Middle frontal gyrus (tissue), 1 donor: ENCODE data around the gene S100A13.

ENCODE experiments used
- DNase-seq: peaks from one replicate; pipeline ENCODE4 v3.0.0-alpha.2; 2015; ENCODE audit warnings: low spot score; ENCODE audit errors: extremely low spot score

S100A13 gene

DNA sequence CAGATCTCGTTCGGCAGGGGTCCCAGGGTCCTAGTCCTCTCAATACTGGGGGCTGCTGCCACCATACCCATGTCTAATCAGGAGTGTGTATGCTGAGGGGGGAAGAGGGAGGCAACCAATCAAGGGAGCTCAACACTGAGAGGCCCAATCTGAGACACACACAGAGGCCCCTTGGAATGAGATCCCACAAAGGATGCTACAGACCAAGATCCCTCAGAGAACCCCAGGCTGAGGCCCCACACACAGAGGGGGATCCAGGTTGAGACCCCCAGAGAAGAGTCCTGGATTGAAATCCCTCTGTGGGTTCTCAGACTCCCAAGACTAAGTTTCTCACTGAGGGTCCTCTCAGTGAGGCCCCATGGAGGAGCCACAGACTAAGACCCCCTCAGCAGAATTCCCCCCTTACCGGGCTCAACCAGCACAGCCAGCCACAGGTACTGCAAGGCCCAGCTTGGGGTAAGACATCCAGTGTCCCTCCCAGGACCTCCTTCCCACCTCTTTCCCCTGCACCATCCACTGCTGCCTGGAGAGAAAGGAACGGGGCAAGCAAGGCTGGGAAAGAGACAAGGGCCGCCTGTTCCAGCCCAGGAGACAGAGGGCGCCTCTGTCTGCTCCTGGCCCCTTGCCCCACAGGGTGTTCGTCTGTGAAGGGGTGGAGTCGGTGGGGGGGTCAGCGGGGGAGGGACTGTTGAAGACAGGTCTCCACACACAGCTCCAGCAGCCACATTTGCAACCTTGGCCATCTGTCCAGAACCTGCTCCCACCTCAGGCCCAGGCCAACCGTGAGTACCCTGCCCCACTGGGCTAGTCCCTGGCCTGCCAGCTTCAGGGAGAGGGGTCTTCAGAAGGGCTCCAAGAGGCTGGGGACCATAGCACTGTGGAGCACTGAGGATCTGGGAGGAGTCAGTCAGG, 666 bp upstream of the S100A13 start, which contains the start of gene S100A1:
Gene S100A1 (plus strand): TSS at position 720 of the 912 bp plus-strand sequence. CDS start 2,088 bp downstream, outside the sequence.
- no peak for DNase-seq

DNA sequence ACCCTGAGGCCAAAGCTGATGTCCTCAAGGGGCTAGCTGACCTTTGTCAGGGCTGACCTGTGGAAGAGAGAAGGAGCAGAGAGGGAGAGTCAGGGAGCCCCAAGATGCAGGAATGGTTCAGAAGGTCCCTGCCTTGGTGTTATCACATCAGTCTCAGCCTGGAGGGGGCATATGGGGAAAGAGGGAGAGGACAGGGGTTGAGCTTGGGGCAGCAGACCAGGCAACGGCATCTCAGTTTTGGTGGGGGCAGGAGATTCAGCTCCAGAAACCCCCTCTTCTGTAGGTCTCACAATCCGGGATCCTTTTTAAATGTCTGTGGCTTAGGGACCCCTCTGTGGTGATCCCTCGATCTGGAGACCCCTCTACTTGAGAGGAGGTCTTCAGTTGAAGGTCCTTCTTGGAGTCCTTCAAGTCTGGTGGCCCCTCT, 815 bp downstream of the S100A13 start:
- DNase-seq = no peak

DNA sequence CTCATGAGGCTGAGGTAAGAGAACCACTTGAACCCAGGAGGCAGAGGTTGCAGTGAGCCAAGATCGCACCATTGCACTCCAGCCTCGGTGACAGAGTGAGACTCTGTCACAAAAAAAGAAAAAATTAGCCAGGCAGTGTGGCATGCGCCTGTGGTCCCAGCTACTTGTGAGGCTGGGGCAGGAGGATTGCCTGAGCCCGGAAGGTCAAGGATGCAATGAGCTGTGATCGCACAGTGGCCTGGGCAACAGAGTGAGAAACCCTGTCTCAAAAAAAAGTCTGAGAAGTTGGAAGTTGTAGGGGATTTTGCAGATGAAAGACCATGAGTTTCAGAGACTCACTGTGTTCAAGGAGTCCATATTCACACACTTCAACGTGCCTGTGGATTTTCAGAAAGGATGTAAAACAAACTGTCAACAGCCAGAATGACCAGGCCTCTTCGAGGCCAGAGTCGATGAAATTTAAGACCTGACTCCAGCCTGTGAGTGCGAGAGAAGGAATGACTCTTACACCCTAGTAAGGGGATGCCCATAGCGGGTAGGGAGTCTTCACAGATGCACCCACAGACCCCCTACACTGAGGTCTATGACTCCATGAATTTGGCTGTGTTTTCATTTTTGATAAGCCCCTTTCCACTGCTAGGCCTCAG, 2.2 kb downstream of the S100A13 start:
- no peak for DNase-seq

DNA sequence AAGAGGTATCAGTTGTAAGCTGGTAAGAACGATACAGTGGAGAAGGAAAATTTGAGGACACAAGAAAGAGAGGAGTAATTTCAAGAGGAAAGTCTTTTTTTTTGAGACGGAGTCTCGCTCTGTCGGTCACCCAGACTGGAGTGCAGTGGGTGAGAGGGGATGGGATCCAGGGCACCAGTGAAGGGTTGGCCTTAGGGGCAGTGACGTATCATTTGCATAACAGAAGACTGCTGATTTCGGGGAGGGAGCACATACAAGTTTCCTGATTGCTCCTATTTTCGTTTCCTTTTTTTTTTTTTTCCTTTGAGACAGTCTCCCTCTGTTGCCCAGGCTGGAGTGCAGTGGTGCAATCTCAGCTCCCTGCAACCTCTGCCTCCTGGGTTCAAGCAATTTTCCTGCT, 4.2 kb downstream of the S100A13 start:
- no peak for DNase-seq

DNA sequence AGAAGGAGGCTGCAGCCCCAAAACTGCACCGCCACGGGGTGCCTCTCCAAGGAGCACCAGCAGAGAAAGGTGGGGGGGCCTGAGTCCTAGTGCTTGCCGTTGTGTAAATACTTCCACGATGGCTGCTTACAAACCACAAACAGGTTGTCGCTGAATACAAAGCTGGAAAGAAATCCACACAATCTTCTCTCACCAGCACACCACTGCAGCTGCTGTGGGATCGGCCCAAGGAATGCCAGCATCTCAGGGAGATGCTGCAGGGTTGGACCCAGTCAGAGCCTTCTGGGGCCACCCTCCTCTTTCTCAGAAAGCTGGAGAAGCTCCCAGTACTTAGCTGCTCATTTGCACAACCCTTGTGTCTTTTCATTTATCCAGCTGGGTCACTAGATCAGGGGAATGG, 8.1 kb downstream of the S100A13 start:
- no peak for DNase-seq

DNA sequence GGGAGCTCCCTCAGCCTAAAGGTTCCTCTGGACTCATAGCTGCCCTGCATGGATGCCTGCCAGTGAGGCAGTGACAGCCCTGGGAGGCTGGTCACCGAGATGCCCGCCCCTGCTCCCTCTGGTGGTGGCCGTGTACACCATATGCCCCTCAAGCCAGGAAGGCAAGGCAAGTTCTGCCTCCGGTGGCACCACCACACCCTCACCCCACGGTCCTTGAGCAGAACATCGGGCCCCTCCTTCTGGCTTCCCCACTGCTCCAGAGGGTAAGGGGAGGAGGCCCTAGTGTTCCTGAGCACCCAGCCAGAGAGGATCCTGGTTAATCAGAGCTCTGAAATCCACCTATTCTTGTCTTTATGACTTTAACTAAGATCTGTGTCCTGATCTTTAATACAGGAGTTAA, 9.6 kb downstream of the S100A13 start:
- DNase-seq = no peak

DNA sequence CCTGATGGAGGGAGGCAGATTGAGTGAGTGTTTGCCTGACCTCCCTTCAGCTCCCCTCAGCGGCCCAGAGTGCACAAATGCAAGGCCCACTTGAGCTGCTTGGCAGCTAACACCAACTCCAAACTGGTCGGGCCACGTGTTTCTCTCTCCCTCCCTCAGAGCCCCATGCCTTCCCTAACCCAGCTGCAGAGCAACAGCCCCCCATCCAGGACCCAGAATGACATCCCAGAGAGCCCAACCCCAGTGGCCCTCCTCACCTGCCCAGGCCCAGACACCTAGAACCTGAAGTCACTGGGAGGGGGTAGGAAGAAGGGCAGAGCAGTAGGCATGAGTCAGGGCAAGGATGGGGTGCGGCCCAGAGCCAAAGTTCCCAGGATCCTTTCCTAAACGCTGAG, 10.4 kb downstream of the S100A13 start:
- DNase-seq = no peak

DNA sequence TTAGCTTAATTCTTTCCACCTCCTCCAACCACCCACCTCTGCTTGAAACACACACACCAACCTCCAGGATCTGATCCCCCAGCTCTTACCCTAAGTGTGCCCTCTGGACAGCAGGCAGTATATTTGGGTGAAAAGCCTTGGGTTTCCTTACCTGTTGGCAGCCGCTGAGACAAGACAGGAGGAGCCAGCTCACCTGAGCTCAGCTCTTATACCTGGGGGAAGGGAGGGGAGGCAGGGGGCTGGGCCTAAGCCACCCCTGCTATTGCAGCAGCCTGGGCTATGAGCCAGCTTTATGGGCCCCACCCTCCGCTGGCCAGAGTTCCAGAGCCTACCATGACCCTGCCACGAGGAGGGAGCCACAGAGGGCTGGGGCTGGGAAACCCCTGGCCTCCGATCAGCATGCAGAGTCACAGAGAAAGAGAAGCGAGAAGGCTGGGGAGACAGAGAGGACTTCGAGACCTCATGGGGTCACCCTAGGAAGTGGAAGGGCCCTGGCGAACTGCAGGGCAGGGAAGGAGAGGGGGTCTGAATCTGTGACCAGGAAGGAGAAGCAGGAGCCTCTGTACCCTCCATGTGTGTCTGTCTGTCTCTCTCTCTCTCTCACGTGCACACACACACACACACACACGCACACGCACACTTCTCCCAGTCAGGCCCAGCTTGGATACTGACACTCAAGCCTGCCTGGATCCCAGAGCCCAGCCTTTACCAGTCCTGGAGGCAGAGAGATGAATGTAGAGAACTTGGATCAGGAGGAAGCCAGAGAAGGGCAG, 11.0 kb downstream of the S100A13 start, which contains the start of gene S100A14:
Gene S100A14 (minus strand): TSS at position 182 of the 773 bp plus-strand sequence. CDS start 467 bp downstream, outside the sequence.
- no peak for DNase-seq

DNA sequence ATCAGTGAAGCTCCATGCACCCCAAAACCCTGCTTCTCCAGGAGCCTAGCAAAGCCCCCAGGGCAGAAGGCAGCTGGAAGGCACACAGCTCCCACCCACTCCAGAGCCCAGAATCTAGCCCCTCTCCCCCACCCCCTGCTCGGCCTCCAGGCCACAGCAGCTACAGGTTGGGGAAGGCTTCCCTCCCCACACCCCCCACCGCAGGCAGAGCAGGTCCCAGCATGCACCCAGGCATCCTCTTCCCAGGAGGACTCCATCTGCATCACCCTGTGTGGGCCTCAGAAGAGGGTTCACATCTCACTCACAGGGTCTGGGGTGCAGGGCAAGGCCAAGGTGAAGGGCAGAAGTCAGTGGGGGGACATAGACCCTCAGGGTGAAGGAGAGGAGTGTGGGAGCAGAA, 11.9 kb downstream of the S100A13 start:
- DNase-seq = no peak

DNA sequence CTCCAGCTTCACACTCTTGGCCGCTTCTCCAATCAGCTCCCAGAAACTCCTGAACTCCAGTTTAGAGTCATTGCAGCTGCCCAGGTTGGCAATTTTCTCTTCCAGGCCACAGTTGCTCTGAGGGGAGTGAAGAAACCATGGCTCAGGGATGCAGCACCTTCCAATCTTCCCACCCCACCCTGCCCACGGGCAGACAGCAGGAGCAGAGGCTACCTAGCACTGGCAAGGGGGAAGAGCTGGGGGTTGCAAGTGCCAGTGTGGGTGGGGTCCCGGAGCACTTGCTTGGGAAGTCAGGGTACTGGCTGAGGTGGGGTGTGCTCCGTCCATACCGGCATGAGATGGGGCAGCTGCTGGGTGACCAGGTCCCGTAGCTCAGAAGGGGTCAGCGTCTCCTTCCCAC, 12.4 kb downstream of the S100A13 start:
- no peak for DNase-seq

DNA sequence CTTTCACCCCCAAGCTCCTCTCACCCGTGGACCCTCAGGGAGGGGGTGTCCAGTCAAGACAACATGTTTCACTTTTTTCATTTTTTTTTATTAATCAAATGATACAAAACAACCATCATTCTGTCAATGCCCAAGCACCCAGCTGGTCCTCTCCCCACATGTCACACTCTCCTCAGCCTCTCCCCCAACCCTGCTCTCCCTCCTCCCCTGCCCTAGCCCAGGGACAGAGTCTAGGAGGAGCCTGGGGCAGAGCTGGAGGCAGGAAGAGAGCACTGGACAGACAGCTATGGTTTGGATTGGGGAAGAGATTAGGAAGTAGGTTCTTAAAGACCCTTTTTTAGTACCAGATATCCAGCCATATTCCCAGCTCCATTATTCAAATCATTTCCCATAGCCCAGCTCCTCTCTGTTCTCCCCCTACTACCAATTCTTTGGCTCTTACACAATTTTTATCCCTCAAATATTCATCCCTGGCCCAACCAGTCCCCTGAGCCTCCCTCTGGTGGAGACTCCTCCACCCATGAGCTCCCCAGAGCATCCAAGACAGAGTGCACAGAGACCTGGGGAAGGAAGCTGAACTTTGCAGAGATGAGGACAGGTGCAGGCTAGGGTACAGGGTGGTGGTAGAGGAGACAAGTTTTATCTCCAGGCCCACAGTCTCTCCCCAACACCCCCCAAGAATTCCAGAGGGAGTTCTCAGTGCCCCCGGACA, 13.0 kb downstream of the S100A13 start:
- no peak for DNase-seq

DNA sequence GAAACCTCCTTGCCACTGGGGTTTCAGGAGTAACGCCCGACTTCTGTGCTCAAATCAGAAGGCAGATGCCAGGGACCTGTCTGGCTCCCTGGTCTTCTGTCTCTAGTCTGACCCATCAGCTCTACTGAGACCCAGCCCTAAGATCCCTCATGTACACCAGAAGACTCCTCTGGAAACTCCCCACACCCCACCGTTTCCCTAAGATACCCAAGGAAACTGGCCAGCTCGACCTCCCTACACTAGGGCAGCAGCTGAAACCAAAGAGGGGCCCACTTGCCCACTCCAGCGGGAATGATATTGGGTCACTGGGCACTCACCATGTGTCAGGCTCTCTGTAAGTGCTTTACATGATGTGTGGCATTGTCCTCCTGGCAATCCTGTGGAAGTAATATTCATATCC, 13.9 kb downstream of the S100A13 start:
- no peak for DNase-seq

DNA sequence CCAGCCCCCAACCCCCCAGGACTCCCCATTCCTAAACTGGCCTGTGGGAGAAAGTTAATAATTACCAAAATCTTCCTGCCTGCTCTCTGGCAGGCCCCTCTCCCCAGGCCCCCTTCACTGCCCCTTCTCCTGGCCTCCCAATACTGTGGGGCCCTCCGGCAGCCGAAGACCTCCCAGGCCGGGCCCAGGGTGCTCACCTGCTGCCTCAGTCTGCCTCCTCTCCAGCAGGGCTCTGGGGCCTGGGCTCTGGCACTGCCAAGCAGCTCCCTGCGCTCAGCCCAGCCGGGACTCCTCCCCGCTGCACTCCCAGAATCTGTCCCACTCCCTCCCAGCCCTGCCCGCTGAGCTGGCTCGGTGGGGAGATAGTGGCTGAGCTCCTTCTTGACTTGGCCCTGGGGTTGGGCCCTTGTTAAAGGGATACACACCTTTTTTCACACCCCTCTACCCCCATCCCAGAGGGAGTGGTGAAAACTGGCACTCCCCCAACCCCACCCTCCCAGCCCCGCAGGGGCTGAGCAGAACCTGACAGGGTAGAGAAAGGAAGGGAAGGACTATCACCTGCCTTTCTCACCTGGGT, 14.5 kb downstream of the S100A13 start, which contains the start of gene S100A16:
Gene S100A16 (minus strand): TSS at position 383 of the 577 bp plus-strand sequence. CDS start 4,986 bp downstream, outside the sequence.
- no peak for DNase-seq

DNA sequence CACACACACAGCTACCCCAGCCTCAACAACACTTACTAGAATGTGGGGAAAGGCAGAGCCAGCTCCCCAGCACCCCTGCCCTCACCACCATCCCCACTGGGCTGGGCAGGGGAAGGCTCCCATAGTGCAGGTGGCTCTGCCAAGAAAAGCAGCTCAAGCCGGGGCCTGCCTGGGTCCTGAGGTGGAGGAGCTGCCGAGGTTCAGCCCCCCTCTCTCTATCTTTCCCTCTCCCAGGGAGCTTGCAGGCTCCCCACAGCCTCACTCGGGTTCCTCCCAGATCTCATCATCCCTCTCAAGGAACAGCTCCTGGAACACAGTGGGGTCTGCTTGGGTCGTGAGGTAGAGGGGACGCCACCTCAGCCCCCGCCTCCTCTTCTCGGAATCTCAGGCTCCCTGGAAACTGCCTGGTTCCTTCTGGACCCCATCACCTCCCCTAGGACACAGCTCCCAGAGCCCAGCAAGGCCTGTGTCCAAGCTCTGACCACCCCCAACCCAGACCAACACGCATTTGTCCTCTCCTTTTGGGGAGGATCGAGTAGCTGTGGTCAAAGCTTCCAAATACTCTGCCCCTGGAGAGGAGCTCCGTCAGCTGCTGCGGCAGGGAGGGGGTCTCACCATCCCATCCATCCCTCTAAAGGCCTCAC, 15.1 kb downstream of the S100A13 start:
- DNase-seq = no peak

DNA sequence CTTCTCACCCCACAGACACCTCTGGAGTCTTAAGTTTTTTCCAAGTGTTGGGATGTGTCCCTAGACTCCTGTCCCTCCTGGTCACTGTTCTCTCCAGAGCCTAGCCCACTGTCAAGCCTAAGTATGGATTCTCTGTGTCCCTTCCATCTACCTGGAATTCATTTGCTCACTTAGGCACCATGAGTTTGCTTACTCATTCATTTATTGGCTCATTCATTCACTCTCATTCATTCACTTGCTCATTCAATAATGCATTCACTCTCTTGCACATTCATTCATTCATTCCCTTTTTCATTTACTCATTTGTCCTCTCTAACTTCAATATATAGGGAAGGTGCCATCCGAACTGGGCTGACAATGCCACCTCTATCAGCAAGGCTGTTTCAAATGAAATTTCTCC, 15.9 kb downstream of the S100A13 start:
- no peak for DNase-seq

DNA sequence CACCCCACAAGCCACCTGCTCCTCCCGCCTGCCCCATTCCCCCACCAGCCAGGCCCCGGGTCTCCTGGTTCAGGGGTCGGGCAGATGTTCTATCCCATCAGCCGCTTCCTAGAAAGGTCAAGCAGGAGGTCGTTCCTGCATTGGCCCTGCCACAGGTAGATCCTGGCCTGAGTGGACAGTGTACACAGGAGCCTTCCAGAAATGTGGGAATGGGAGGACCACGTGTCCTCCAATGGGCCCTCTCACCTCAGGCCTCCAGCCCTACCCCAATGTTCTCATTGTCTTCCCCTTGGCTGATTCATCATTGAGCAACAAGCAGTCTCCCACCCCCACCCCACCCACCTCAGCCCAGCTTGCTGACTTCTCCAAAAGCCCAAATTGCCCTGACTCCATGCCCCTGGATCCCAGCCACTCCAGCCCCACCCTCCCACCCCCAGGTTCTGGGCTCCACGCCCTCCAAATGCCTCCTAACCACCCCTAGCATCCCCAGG, 16.4 kb downstream of the S100A13 start:
- DNase-seq = no peak

DNA sequence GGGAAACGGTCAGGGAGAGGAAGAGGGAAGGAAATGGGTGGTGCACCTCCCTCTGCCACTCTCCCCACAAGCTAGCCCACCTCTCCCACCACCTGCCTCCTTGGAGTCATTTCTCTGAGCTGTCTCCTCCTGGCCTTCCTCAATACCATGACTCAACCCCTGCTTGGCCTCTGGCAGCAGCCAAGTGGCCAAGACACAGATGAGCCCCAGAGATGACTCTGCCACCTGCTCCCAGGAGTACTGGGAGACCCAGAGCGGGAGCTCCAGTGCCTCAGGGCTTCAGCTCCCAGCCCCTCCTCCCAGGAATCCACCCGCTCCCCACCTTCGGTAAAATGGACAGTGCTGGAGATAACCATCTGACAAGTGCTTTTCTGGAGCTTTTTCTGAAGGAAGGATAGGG, 17.0 kb downstream of the S100A13 start:
- DNase-seq = no peak

DNA sequence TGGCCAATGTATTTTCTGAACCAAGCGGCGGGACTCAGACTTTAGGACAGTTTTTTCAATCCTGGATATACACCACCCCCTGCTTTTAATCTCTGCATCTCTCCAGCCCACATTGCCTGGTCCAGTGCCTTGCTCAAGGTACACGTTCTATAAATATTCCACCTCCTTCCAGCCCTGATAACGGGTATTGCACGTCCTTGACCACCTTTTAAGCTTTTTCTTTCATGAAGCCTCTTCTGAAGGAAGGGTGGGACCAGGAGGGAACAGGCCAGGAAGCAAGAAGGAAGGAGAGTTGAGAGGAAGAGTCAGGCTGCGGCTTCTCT, 17.8 kb downstream of the S100A13 start:
- no peak for DNase-seq

DNA sequence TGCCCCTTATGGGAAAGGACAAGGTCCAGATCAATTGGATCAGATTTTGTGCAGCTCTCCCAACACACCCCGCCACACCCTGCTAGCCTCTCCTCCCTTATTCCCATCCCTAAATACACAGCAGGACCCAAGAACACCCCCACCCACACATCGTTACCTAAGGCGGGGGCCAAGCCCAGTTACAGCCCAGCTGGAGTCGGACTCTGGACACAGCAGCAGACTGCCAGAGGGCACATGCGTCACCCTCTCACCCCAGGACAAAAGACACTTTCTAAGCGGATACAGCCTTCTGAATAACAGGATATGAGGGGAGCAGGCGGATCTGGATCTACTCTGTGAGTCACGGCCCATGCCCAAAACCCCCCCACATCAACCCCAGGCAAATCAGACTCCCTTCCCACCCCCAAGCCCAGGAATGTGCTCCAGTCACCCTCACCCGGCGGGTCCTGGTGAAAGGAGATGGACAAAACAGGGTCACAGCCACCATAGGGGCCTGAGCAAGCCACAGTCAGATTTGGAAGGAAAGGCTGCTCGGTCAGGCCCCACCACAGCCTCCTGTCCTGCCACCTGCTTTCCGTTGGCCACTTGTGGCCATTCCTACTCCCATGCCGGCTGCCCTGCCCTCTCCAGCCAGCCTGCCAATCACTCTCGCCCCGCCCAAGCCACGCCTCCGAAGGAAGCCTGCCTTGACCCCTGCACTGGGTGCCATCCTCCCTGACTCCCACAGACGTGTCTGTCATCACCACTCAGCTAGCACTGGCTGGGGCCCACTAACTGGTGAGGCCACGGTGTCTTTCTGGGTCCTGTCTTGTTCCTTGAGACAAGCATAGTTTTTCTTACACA, 18.3 kb downstream of the S100A13 start:
- peak; percentile 8 for DNase-seq
